Stimulated activated CD4-positive, alpha-beta T cell treated with anti-CD3 and anti-CD28 coated beads, TNF-alpha, amount 100 ng/mL, for 24 hours (primary cell): ENCODE data around the gene PNPLA7.
"Not testable (repeated sequence)": the region's sequence is repeated elsewhere in the genome, so short reads cannot be mapped to it uniquely, and the experiment has no call there.

Source experiments
- DNase-seq, 3 experiments: peaks; one replicate each; pipeline ENCODE4 v3.0.0-alpha.2; 2020; ENCODE audit warnings: low read depth in 3 of 3

Gene PNPLA7

DNA sequence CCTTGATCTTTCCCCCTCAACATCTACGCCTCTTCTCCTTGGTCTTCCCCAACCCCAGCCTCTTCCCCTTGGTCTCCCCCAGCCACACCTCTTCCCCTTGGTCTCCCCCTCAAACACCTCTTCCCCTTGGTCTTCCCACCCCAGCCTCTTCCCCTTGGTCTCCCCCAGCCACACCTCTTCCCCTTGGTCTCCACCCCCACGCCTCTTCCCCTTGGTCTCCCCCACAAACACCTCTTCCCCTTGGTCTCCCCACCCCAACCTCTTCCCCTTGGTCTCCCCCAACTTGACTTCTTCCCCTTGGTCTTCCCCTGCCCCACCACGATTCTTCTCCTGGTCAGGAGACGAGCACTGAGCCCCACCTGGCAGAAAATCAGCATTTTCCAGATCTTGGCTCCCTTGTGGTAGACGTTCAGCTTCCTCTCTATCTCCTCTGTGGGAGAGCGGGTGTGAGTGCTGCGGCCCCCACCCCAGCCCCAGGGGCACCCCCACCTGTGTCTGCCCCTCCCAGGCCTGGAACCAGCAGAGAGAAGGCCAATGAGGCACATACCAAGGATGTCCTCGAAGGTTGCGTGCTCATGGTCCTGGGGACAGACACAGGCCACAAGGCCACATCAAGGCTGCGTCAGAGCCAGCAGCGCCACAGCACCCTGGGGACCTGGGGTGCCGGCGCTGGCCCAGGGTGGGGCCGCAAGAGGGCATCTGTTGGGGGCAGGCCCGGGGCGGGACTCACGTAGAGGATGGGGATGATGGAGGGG is 98.0 kb downstream of the PNPLA7 start:
- no peak for DNase-seq

DNA sequence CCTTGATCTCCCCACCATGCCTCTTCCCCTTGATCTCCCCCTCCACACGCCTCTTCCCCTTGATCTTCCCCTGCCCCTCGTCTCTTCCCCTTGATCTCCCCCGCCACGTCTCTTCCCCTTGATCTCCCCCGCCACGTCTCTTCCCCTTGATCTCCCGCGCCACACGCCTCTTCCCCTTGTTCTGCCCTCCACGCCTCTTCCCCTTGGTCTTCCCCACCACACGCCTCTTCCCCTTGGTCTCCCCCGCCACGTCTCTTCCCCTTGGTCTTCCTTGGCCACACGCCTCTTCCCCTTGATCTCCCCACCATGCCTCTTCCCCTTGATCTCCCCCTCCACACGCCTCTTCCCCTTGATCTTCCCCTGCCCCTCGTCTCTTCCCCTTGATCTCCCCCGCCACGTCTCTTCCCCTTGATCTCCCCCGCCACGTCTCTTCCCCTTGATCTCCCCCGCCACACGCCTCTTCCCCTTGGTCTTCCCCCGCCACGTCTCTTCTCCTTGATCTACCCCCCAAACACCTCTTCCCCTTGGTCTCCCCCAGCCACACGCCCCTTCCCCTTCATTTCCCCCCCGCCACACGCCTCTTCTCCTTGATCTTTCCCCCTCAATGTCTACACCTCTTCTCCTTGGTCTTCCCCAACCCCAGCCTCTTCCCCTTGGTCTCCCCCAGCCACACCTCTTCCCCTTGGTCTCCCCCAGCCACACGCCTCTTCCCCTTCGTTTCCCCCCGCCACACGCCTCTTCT is 98.8 kb downstream of the PNPLA7 start:
- DNase-seq: not testable (repeated sequence)

DNA sequence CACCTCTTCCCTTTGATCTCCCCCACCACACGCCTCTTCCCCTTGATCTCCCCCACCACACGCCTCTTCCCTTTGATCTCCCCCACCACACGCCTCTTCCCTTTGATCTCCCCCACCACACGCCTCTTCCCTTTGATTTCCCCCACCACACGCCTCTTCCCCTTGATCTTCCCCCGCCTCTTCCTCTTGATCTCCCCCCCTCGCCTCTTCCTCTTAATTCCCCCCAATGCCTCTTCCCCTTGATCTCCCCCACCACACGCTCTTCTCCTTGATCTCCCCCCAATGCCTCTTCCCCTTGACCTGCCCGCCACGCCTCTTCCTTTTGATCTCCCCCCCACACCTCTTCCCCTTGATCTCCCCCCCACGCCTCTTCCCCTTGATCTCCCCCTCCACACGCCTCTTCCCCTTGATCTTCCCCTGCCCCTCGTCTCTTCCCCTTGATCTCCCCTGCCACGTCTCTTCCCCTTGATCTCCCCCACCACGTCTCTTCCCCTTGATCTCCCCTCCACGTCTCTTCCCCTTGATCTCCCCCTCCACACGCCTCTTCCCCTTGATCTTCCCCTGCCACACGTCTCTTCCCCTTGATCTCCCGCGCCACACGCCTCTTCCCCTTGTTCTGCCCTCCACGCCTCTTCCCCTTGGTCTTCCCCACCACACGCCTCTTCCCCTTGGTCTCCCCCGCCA is 99.5 kb downstream of the PNPLA7 start:
- not testable (repeated sequence) for DNase-seq

DNA sequence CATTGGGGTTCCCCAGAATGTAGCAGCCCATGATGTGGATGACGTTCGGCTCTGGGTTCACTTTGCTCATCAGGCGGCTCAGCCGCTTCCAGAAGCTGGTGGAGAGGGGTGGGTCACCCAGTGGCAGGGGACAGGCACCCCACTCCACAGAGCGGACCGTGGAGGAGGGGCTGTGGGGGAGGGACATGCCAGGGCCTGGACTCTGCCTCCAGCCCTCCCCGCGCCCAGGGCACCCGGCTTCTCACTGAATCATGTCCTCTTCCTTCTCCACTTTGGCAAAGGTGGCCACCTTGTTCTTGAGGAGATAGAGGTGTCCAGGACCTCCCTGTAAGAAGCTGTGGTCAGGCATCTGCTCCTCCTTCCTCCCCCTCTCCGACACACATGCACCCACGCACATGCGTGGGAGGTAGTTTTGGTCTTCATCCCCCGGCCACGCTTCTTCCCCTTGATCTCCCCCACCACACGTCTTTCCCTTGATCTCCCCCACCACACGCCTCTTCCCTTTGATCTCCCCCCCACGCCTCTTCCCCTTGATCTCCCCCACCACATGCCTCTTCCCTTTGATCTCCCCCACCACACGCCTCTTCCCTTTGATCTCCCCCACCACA is 100.2 kb downstream of the PNPLA7 start:
- DNase-seq: no peak

DNA sequence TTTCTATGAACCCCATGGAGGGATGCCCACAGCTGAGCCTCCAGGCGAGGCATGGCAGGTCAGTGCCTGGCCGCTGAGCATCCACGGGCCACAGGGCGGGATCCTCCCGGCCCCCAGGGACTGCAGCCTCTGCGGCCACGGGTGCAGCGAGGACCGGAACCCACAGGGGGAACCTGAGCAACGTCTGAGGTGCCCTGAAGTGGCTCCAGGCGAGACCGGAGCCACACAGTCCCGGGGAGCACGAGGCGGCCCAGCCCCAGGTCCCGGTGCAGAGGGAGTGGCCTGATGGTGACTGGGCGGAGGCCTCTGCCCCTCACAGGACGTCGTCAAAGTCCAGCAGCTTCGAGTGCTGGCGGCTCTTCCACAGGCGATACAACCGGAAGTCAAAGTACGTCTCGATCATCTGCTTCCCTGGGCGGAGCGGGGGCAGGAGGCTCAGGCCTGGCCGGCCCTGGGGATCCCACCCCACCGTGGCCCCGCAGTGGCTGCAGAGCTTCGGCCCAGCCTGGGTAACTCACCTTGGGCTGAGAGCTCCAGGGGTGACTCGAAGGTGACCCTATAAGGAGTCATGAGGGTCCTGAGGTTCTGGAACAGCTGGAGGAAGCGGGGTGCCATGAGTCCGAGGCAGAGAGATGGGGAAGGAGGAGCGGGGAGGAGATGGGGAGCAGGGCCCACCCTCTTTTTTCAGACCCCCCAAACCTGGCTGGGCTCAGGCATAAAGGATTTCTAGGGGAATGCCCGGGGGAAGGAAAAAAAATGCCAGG is 100.9 kb downstream of the PNPLA7 start:
- no peak for DNase-seq

DNA sequence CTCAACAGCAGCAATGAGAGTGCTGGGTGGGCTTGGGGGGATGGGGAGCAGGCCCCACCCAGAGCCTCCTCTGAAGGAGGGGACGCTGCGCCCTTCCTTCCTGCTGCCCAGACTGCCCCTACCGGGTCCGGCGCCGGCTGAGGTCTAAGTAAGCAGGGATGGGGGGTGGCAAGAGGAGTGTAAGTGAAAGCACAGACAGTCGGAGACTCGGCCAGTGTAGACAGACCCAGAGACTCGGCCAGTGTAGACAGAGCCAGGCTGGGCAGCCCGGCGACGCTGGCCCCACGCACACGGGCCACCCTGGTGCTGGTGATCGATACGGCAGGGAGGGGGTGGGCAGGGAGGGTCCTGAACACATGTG is 101.6 kb downstream of the PNPLA7 start:
- no peak for DNase-seq

DNA sequence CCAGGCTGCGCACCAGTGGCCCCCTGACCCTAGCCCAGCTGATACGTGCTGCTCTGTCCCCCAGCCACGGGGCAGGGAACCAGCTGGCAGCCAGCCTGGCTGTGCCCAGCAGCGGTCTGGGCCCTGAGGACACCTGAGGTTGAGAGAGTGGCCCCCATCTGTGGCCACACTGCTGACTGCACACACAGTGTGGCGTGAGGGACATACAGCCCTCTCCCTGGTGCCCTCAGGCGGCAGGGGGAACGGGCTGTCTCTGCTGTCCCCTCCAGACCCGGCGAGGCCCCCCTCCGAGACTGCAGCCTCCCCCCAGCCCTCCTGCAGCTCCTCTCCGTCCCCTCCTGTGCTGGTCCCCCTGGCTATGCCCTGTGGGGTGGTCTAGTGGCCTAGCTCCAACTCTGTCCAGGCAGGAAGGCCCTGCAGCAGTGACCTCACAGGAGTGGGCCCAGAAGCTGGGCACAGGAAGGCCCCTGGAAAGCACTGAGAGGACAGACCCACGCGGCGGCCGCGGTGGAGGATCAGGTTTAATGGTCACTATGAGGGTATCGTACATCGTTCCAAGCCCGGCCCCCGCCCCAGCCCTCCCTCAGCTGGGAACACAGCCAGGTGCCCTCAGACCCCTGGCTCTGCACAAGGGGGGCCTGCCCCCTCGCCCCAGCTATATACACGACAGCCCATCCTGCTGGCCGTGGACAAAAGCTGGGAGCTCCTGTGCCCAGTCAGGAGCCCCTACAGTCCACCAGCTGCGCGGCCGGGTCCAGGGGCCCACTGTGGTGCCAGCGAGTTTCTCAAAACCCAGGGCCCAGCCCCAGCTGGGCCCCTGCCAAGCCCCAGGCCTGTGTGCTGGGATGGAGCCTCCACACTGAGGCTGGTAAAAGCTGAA is 102.2 kb downstream of the PNPLA7 start:
- no peak for DNase-seq

DNA sequence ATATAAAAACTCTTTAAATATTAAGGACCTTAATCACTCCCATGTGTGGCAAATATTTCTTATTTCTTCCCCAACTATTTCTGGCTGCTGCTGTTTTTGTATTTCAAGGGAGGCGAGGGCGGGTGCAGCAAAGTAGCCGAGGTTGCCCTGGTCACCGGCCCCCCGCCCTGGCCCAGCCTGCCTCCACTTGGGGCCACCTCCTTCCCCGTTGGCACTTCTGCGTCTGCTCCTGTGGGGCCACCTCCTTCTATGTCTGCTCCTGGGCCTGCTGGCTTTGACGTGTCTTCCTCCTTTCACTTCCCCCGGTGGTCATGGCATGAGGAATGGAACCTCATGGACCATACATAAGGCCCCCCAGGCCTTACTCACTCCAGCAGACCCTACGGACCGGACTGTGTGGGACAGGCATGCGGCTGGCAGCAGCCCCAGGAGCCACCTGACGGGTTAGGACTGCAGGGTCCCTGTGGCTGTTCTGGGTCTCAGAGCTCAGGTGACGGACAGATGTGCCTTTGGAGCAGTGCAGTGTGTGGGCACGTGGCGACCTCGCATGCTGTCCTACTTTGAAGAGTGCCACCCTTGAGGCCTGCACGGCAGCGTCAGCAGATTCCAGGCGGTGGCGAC is 103.2 kb downstream of the PNPLA7 start:
- DNase-seq: no peak

DNA sequence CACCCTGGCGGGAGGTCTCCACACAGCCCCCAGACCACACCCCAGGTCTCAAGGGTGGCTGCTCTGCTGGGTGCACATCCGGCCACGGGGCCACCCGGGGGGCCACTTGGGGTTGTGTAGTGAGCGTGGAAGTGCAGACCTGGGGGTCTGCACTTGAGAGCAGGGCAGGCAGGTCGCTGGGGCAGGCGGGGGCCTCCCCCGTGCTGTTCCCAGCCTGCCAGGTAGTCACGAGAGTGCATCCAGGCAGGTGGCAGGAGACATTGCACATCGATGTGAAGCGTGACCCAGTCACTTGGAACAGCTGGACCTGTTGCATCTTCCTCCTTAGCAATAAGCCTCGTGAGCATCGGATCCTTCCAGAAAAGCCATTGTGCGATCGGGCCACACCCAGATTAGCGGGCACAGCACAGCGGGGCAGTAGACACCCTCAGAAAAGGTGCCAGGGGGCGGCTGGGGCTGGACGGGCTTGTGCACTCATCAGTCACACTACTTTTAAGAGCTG is 104.2 kb downstream of the PNPLA7 start:
- DNase-seq: no peak

DNA sequence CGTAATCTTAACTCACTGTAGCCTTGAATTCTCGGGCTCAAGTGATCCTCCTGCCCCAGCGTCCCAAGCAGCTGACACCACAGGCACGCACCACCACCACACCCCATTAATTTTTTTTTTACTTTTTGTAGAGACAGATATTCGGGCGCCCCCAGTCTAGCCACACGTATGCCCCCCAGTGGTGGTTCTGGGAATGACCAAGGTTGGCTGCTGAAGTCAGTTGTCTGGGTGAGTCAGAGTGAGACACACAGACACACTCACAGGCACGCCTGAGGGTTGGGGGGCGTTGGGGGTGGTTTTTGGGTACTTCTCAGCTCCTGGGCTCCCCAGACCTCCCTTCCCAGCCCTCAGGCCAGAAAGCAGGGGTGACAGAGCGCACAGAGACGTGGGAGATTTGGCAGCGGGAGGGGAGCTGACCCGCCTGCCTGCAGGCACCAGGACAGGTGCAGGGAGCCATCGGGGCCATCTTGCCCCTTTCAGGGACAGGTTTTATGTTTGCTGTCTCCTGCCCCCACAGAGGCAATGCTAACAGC is 104.9 kb downstream of the PNPLA7 start:
- peak; percentile 75 to 87 (median 77) for DNase-seq

DNA sequence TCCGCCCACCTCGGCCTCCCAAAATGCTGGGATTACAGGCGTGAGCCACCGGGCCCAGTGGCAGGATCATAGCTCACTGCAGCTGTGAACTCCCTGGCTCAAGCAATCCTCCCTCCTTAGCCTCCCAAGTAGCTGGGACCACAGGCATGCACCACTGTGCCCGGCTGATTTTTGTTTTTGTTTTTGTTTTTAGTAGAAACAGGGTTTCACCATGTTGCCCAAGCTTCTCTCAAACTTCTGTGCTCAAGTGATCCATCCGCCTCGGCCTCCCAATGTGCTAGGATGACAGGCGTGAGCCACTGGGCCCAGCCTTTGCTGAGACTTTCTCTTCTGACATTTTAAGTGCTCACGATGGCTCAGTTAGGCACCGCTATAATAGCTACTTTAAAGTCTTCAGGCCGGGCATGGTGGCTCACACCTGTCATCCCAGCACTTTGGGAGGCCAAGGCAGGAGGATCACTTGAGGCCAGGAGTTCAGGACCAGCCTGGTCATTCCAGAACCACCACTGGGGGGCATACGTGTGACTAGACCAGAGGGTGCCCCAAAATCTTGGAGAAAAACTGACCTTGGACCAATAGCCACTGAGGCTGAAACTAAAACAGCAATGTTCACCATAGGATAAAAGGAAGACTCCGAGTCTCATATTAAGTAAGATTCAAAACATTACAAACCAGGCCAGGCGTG is 106.0 kb downstream of the PNPLA7 start:
- DNase-seq: no peak

DNA sequence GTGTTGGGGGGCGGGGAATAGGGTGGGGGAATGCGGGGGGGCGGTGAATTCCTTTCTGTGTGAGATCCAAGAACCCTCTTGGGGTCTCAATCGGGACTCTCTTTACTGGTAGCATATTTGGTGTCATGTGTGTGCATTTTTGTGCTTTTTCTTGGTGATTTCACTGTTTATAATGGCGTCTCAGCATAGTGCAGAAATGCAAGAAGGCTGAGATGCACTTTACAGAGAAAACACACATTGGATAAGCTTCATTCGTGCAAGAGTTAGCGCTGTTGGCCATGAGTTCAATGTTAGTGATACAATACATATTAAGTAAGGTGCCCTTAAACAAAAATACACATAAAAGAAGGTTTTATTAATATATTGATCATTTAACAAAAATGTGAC is 108.3 kb downstream of the PNPLA7 start:
- no peak for DNase-seq

DNA sequence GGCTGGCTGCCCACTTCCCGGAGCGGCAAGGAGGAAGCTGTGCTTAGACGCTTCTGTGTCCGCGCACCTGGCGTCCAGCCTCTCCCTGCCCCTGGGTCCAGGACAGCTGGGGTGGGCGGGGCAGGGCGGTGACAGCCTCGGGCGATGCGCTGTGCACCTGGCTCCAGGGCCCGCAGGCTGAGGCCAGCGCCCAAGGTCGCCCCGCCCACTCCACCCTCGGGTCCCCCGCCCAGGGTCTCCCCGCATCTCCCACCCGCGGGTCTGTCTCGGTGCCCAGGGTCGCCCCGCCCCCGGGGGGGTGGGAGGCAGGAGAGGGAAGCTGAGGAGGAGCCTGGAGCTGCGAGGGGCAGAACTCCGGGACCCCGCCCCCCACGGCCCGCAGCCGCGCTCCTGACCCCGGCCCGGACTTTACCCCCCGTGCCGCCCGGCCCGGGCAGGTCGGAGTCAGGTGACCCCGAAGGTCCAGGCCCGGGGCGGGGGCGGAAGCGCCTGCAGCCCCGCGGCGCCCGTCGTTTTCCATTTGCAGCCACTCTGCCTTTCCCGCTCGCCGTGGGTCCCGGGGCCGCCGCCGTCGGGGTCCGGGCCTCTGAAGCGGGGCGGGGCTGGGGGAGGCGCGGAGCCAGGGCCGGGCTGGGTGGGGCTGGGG is 108.8 kb downstream of the PNPLA7 start, which contains the start of gene ENTPD8:
Gene ENTPD8 (minus strand): TSS at position 69 of the 646 bp plus-strand sequence. CDS start 3,072 bp downstream, outside the sequence.
- DNase-seq: no peak

DNA sequence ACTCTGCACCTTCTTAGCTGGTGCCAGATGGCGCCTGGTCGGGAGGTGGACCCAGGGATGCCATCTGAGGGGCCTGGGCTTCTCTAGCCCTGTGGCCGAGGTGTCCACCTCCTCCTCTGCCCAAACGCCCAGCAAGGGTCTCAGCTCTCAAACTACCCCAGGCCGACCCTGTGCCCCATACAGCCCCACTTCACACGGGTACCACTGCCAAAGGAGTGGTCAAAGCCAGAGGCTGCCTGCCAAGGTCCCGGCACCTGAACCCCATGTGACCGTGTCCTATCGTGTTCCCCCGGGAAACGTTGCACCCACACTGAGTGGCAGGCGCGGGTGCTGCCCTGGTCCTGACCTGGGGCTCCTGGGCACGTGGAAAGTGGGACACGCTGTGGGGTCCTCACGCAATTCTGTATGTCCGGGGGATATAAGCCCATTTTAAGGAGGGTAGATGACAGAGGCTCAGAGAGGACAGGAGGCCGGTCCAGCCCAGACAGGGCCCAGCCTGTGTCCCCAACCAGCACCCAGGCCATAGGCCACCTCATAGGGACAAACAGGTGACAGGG is 111.0 kb downstream of the PNPLA7 start:
- DNase-seq: no peak

DNA sequence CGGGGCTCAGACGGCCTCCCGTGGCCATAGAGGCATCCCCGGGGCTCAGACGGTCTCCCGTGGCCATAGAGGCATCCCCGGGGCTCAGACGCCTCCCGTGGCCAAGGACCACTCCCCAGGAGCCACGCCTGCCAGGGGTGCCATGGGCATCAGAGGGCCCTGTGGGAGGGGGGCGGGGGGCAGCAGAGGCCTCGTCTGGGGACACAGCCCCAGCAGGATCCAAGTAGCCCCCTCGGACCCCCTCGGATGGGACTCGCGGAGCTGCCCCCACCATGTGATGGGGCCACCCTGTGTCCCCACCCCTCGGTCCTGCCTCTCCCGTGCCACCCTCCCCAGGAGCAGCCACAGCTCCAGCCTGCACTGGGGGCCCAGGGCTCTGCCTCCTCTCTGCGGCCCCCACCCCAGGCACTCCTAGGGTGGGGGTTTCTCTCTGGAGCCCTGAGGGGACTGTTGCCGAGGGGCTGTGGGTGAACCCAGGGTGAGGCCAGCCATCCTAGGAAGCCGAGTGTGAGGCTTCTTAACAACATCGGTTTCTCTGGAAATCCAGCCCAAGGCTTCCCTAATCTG is 111.5 kb downstream of the PNPLA7 start:
- DNase-seq: no peak

DNA sequence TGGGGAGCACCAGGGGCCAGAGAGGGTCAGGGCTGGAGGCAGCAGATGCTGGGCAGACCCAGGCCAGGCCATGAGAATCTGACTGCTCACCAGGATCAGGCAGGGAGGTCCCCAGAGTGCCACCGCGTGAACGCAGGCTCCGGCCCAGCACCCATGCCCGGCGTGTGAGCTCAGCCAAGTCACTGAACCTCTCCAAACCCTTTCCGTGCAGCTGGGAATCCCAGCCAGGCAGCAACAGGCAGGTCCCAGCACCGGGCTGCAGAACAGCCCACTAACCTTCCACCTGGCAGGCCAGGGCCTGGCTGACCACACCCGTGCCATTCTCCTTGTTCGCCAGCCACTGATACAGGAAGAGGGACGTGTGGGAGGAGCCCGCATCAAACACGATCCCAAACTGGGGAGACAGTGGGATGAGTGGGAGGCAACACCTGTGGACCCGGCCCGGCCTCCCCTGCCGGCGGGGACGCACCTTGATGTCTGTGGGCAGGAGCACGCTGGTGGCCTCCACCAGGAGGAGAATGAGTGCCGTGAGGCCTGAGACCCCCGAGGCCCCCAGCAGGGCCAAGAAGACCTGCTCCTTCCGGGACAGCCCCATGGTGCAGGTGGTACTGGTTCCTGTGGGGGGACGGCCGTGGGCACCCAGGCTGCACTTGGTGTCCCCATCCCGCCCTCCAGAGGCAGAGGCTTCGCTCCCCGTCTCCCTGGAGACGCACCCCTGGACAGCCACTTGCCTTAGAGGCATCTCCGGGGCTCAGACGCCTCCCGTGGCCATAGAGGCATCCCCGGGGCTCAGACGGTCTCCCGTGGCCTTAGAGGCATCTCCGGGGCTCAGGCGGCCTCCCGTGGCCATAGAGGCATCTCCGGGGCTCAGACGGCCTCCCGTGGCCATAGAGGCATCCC is 112.3 kb downstream of the PNPLA7 start:
- DNase-seq: no peak
